GM12878 (cell line): ENCODE measurements around the gene SERPINA9. TPM values are rescaled to one million over a fixed set of nuclear protein-coding genes. Genes with fewer than 3 reads are reported as not detected.

Source experiments
- ATAC-seq: fragments of 200-7000 bp; cut with Tn5 transposase; 3 replicates; pipeline ENCODE4 v1.9.1; 2020; ENCODE audit warnings: mild to moderate bottlenecking, moderate library complexity
- BruUV-seq: library from RNA; stranded (reverse); fragments of 400-500 nt; replicated peaks from 2 replicates; lab custom pipeline; 2021; lab: Mats Ljungman, UMichigan
- CTCF ChIA-PET: fragments of 300-600 bp; sonication (Branson Sonifier 250); formaldehyde crosslinking; extraction: SDS; loops from one replicate; lab custom pipeline; 2021; ENCODE audit warnings: inconsistent platforms; lab: Yijun Ruan, JAX
- POLR2A ChIA-PET: fragments of 350-600 bp; formaldehyde crosslinking; extraction: SDS; loops from one replicate; lab custom pipeline; 2021; ENCODE audit warnings: inconsistent platforms; lab: Charles Lee
- RAD21 ChIA-PET: fragments of 300-600 bp; sonication (Branson Sonifier 250); formaldehyde crosslinking; loops from one replicate; lab custom pipeline; 2023; ENCODE audit warnings: antibody characterized with exemption; ENCODE audit not compliant: unreplicated experiment; lab: Charles Lee
- SMC1A ChIA-PET: fragments of 300-600 bp; sonication (Branson Sonifier 250); formaldehyde crosslinking; loops from one replicate; lab custom pipeline; 2023; ENCODE audit not compliant: unreplicated experiment, uncharacterized antibody; lab: Charles Lee
- DNase-seq: peaks from one replicate; pipeline ENCODE4 v3.0.0-alpha.2; 2011; ENCODE audit warnings: low read depth, low spot score
- FAIRE-seq: peaks from 3 replicates; lab custom pipeline; 2011; peaks lifted over from hg19 to GRCh38; lab: Jason Lieb, UNC
- H2AFZ ChIP-seq: 2 replicates; pipeline ENCODE4 v1.6.0; 2011; ENCODE audit warnings: low read depth, low read length, control low read depth; ENCODE audit not compliant: control insufficient read depth
- H3K27ac ChIP-seq: 2 replicates; pipeline ENCODE4 v1.5.1; 2011; ENCODE audit warnings: control low read depth; ENCODE audit not compliant: control insufficient read depth, insufficient read depth
- H3K27me3 ChIP-seq, 2 experiments: replicated peaks in 1 of 2; 2 replicates each; pipeline versions ENCODE4 v1.6.0 to v1.6.1; 2011; ENCODE audit warnings: low read length in 1 of 2; ENCODE audit not compliant: control insufficient read depth in 2 of 2, insufficient read depth in 2 of 2
- H3K36me3 ChIP-seq, 2 experiments: 2 replicates each; pipeline ENCODE4 v1.5.1; 2011; ENCODE audit warnings: low read length in 1 of 2; ENCODE audit not compliant: control insufficient read depth in 2 of 2, insufficient read depth in 2 of 2
- H3K4me1 ChIP-seq: 2 replicates; pipeline ENCODE4 v1.6.1; 2011; ENCODE audit warnings: mild to moderate bottlenecking, low read length, moderate library complexity, mixed read lengths; ENCODE audit not compliant: control insufficient read depth, insufficient read depth
- H3K4me2 ChIP-seq: 2 replicates; pipeline ENCODE4 v1.6.0; 2011; ENCODE audit warnings: control low read depth; ENCODE audit not compliant: control insufficient read depth, insufficient read depth
- H3K4me3 ChIP-seq: fragments of 200-600 bp; sonication (generic); 2 replicates; pipeline ENCODE4 v1.5.1; 2016
- H3K79me2 ChIP-seq: 2 replicates; pipeline ENCODE4 v1.6.0; 2011; ENCODE audit warnings: low read length; ENCODE audit not compliant: control insufficient read depth, insufficient read depth
- H3K9ac ChIP-seq: 2 replicates; pipeline ENCODE4 v1.8.0; 2011; ENCODE audit warnings: low read length, control low read depth, mixed read lengths; ENCODE audit not compliant: control insufficient read depth, insufficient read depth
- H3K9me3 ChIP-seq: replicated peaks from 3 replicates; pipeline ENCODE4 v1.5.1; 2011; ENCODE audit warnings: mild to moderate bottlenecking, low read length; ENCODE audit not compliant: control insufficient read depth, insufficient read depth
- H4K20me1 ChIP-seq: 2 replicates; pipeline ENCODE4 v1.6.0; 2011; ENCODE audit not compliant: control insufficient read depth, insufficient read depth
- BACH1 ChIP-seq: fragments of 450-650 bp; IDR thresholded peaks from 2 replicates; pipeline ENCODE4 v1.6.1; 2017; ENCODE audit warnings: mild to moderate bottlenecking, borderline replicate concordance
- CEBPZ ChIP-seq: fragments of 150-350 bp; IDR thresholded peaks from 2 replicates; pipeline ENCODE4 v1.6.1; 2016; ENCODE audit warnings: low read depth, low read length
- CHD1 ChIP-seq: IDR thresholded peaks from 2 replicates; pipeline ENCODE4 v1.6.1; 2012; ENCODE audit warnings: low read depth, low read length, improper control_type of control experiment
- GATAD2B ChIP-seq: fragments of 450-650 bp; conservative IDR thresholded peaks from 2 replicates; pipeline ENCODE4 v1.6.1; 2017; ENCODE audit warnings: low read depth, mild to moderate bottlenecking, moderate library complexity
- MXI1 ChIP-seq: fragments of 150-350 bp; IDR thresholded peaks from 2 replicates; pipeline ENCODE4 v1.6.1; 2011; ENCODE audit warnings: low read depth, mild to moderate bottlenecking, inconsistent platforms, low read length, improper control_type of control experiment
- MYB ChIP-seq: fragments of 150-350 bp; IDR thresholded peaks from 2 replicates; pipeline ENCODE4 v1.6.1; 2014; ENCODE audit warnings: mild to moderate bottlenecking, low read depth, low read length, borderline replicate concordance
- NR2C1 ChIP-seq: fragments of 450-650 bp; IDR thresholded peaks from 2 replicates; pipeline ENCODE4 v1.6.1; 2017; ENCODE audit warnings: antibody characterized with exemption, mild to moderate bottlenecking, moderate library complexity
- PAX5 ChIP-seq: IDR thresholded peaks from 2 replicates; pipeline ENCODE4 v1.6.1; 2011; ENCODE audit warnings: low read depth, low read length, borderline replicate concordance
- POLR2AphosphoS5 ChIP-seq: IDR thresholded peaks from 2 replicates; pipeline ENCODE4 v1.6.1; 2011; ENCODE audit warnings: mild to moderate bottlenecking, low read length, inconsistent platforms
- SMAD5 ChIP-seq: IDR thresholded peaks from 2 replicates; pipeline ENCODE4 v1.6.1; 2016; ENCODE audit warnings: antibody characterized with exemption, low read depth
- ZBED1 ChIP-seq: IDR thresholded peaks from 2 replicates; pipeline ENCODE4 v1.6.1; 2016; ENCODE audit warnings: borderline replicate concordance
- ZBTB11 ChIP-seq: fragments of 450-650 bp; formaldehyde crosslinking; IDR thresholded peaks from 2 replicates; pipeline ENCODE4 v1.5.0; 2022; ENCODE audit warnings: mild to moderate bottlenecking, missing genetic modification characterization
- ZBTB40 ChIP-seq: fragments of 450-650 bp; IDR thresholded peaks from 2 replicates; pipeline ENCODE4 v1.6.1; 2016; ENCODE audit warnings: mild to moderate bottlenecking, moderate library complexity, borderline replicate concordance
- ZNF622 ChIP-seq: fragments of 450-650 bp; IDR thresholded peaks from 2 replicates; pipeline ENCODE4 v1.6.1; 2017; ENCODE audit warnings: mild to moderate bottlenecking, inconsistent platforms
- WGBS: methylation state at CpG from one replicate; pipeline ENCODE4 v1.1.6; 2016; ENCODE audit warnings: low lambda C conversion rate; ENCODE audit not compliant: insufficient replicate concordance, insufficient coverage; ENCODE audit errors: missing lambda C conversion rate; 5-methylcytosine and 5-hydroxymethylcytosine counted together
- in situ Hi-C: fragments of 300-500 bp; cut with MboI; formaldehyde crosslinking; loops from 9 replicates; pipeline ENCODE4 v1.14.3; 2018; ENCODE audit warnings: mixed read lengths
- intact Hi-C: fragments of 100-400 bp; cut with micrococcal nuclease; formaldehyde crosslinking; loops from one replicate; pipeline ENCODE4 v1.14.2; 2022; ENCODE audit not compliant: unreplicated experiment
- polyA plus RNA-seq, 11 experiments: library from polyadenylated mRNA; depleted of rRNA in 4 of 11; unstranded in 6 of 11; stranded (reverse) in 5 of 11; fragments of >200 nt; fragmentation: Nextera tagmentation in 4 of 11; fragmentation: Illumina TruSeq in 1 of 11; extraction: Ambion mirVana in 4 of 11; extraction: Trizol in 1 of 11; gene quantifications; 1 replicate in 1 of 11; 2 replicates in 10 of 11; pipeline versions ENCODE4 v1.2.1 to v1.2.3, GENCODE V29; 2011 to 2016; ENCODE audit warnings: inconsistent platforms in 2 of 11, missing spikeins in 2 of 11, low read depth in 1 of 11
- total RNA-seq, 4 experiments: library from RNA; depleted of rRNA in 3 of 4; stranded (reverse); fragments of >200 nt in 3 of 4; fragmentation: Illumina TruSeq in 1 of 4; extraction: Trizol in 1 of 4; gene quantifications; 2 replicates each; pipeline versions ENCODE4 v1.2.1 to v1.2.3, GENCODE V29; 2013 to 2021

Gene SERPINA9
- total and polyA plus RNA-seq, 10 of the 15 experiments (the other 5 are each of a cell fraction or from before 2014, with no cell fraction given) = 0.05 TPM; not detected in 9

GRCh38 chr14:94441531-94442205 is 34.3 kb downstream of the SERPINA9 start:
- H4K20me1 ChIP-seq = no peaks in the 10 kb centered on the region
- no TSS peak for BruUV-seq
- SMC1A ChIA-PET = no interaction called here
- FAIRE-seq = no peak
- H3K27me3 ChIP-seq = no peaks in the 10 kb centered on the region; a peak in 1 of 4 replicates
- no peak overlapping the region for H2AFZ ChIP-seq
- no peak for DNase-seq
- no peaks in the 10 kb centered on the region for H3K4me1 ChIP-seq
- no peak overlapping the region for H3K27ac ChIP-seq
- intact Hi-C loops (no loop called here), in situ Hi-C loops (no loop called here)
- no peak for ATAC-seq
- POLR2A ChIA-PET = no interaction called here
- RAD21 ChIA-PET = no interaction called here
- no peaks in the 10 kb centered on the region for H3K36me3 ChIP-seq
- no peaks in the 10 kb centered on the region for H3K79me2 ChIP-seq
- no peak overlapping the region for H3K4me2 ChIP-seq
- no peak overlapping the region for H3K4me3 ChIP-seq
- 68% methylated on average over 12 of the region's 12 CpGs for WGBS
- no peaks in the 10 kb centered on the region; the same call in 2 of the 3 replicates for H3K9me3 ChIP-seq
- CTCF ChIA-PET = interaction anchor here (1.0 to 1.5 kb wide), 2 partner anchors 44 to 48 kb away, joined by 3 read pairs; no protein-coding TSS in a partner anchor
- no peak overlapping the region for H3K9ac ChIP-seq
- TF ChIP-seq ZBTB40 (no peak), CHD1 (no peak), ZBTB11 (CRISPR knock-in tag) (no peak), BACH1 (no peak), MYB (no peak), POLR2AphosphoS5 (no peak), ZBED1 (no peak), CEBPZ (no peak), ZNF622 (no peak), MXI1 (no peak), GATAD2B (no peak), PAX5 (no peak), NR2C1 (no peak), SMAD5 (no peak)
